SK-N-MC (cell line): ENCODE data around the gene PAFAH1B2.

Experiments used
- DNase-seq: peaks from one replicate; pipeline ENCODE4 v3.0.0-alpha.2; 2011; ENCODE audit warnings: low read depth, low spot score
- H3K27ac ChIP-seq: fragments of 200-600 bp; sonication (generic); 2 replicates; pipeline ENCODE4 v1.5.1; 2016; ENCODE audit warnings: mixed run types
- H3K36me3 ChIP-seq: fragments of 200-600 bp; sonication (generic); 2 replicates; pipeline ENCODE4 v1.6.1; 2017; ENCODE audit warnings: antibody characterized with exemption, low read length, mixed read lengths; ENCODE audit not compliant: insufficient read depth
- H3K4me3 ChIP-seq: fragments of 200-600 bp; sonication (generic); 2 replicates; pipeline ENCODE4 v1.5.1; 2016
- H3K9ac ChIP-seq: fragments of 200-600 bp; sonication (generic); 2 replicates; pipeline ENCODE4 v1.8.0; 2017; ENCODE audit warnings: mixed run types, mixed read lengths; ENCODE audit not compliant: insufficient read length
- H3K9me3 ChIP-seq: fragments of 200-600 bp; sonication (generic); 2 replicates; pipeline ENCODE4 v1.6.1; 2017; ENCODE audit warnings: low read depth, mild to moderate bottlenecking, antibody characterized with exemption, low read length, moderate library complexity, mixed read lengths
- EZH2 ChIP-seq: fragments of 200-600 bp; sonication (generic); IDR thresholded peaks from one replicate; pipeline ENCODE4 v1.6.1; 2017; ENCODE audit warnings: antibody characterized with exemption
- FOXP2 ChIP-seq: optimal IDR thresholded peaks from 2 replicates; pipeline ENCODE3; 2011; ENCODE audit warnings: mild to moderate bottlenecking, moderate library complexity; ENCODE audit not compliant: insufficient read depth; ENCODE audit errors: extremely low read length, control extremely low read depth
- POLR2AphosphoS5 ChIP-seq: IDR thresholded peaks from 2 replicates; pipeline ENCODE4 v1.6.1; 2012; ENCODE audit warnings: mild to moderate bottlenecking, low read depth, low read length, borderline replicate concordance

The PAFAH1B2 gene

GRCh38 chr11:117219995-117220394, 75.9 kb downstream of the PAFAH1B2 start:
- no peak overlapping the region for H3K27ac ChIP-seq

GRCh38 chr11:117220568-117220967, 76.5 kb downstream of the PAFAH1B2 start:
- TF ChIP-seq FOXP2 (no peak), EZH2 (no peak), POLR2AphosphoS5 (no peak)
- Histone ChIP-seq H3K9ac (no peak overlapping the region), H3K4me3 (no peak overlapping the region), H3K27ac (no peak overlapping the region), H3K36me3 (0 out of 2 replicates have a peak, but pooled peaks cover 3% of the 10 kb centered on the region), H3K9me3 (no peaks in the 10 kb centered on the region)
- no peak for DNase-seq

More at GRCh38 chr11:117219995-117220394, 75.9 kb downstream of the PAFAH1B2 start:
- H3K9ac ChIP-seq, result no peak overlapping the region
- H3K36me3 ChIP-seq, result 0 out of 2 replicates have a peak, but pooled peaks cover 3% of the 10 kb centered on the region
- H3K9me3 ChIP-seq, result no peaks in the 10 kb centered on the region
- no peak for DNase-seq
- TF ChIP-seq POLR2AphosphoS5, result no peak
- no peak for TF ChIP-seq EZH2
- no peak for TF ChIP-seq FOXP2
- H3K4me3 ChIP-seq, result no peak overlapping the region

GRCh38 chr11:117220999-117221774, 77.1 kb downstream of the PAFAH1B2 start:
- Histone ChIP-seq H3K27ac (no peak overlapping the region), H3K4me3 (no peak overlapping the region), H3K9ac (no peak overlapping the region), H3K9me3 (no peaks in the 10 kb centered on the region), H3K36me3 (0 out of 2 replicates have a peak, but pooled peaks cover 3% of the 10 kb centered on the region)
- no peak for DNase-seq
- TF ChIP-seq POLR2AphosphoS5 (no peak), EZH2 (no peak), FOXP2 (no peak)

- Histone ChIP-seq H3K9ac (no peak overlapping the region), H3K27ac (no peak overlapping the region), H3K36me3 (peaks cover 4% of the 10 kb centered on the region; the same call in 1 of the 2 replicates), H3K9me3 (no peaks in the 10 kb centered on the region), H3K4me3 (no peak overlapping the region)
- DNase-seq, result no peak
- TF ChIP-seq FOXP2 (no peak), EZH2 (no peak), POLR2AphosphoS5 (no peak)
These were observed 77.9 kb downstream of the PAFAH1B2 start for GRCh38 chr11:117221775-117222517.

GRCh38 chr11:117222991-117223740, 79.1 kb downstream of the PAFAH1B2 start:
- Histone ChIP-seq H3K36me3 (peaks cover 6% of the 10 kb centered on the region; the same call in 1 of the 2 replicates), H3K4me3 (no peak overlapping the region), H3K9ac (no peak overlapping the region), H3K9me3 (no peaks in the 10 kb centered on the region), H3K27ac (no peak overlapping the region)
- DNase-seq, result no peak
- no peak for TF ChIP-seq FOXP2
- no peak for TF ChIP-seq POLR2AphosphoS5
- no peak for TF ChIP-seq EZH2

- no peak for DNase-seq
- no peak for TF ChIP-seq EZH2
- no peak for TF ChIP-seq FOXP2
- no peak for TF ChIP-seq POLR2AphosphoS5
- peaks cover 3% of the 10 kb centered on the region; the same call in 1 of the 2 replicates for H3K36me3 ChIP-seq
These were observed 79.9 kb downstream of the PAFAH1B2 start for GRCh38 chr11:117223741-117224689.

GRCh38 chr11:117225553-117226170, 81.6 kb downstream of the PAFAH1B2 start:
- Histone ChIP-seq H3K9me3 (no peaks in the 10 kb centered on the region), H3K27ac (no peak overlapping the region), H3K9ac (no peak overlapping the region), H3K36me3 (peaks cover 3% of the 10 kb centered on the region; the same call in 1 of the 2 replicates), H3K4me3 (no peak overlapping the region)
- DNase-seq, result no peak
- TF ChIP-seq FOXP2 (no peak), EZH2 (no peak), POLR2AphosphoS5 (no peak)

More at GRCh38 chr11:117223741-117224689, 79.9 kb downstream of the PAFAH1B2 start:
- Histone ChIP-seq H3K27ac (no peak overlapping the region), H3K9ac (no peak overlapping the region), H3K4me3 (no peak overlapping the region), H3K9me3 (no peaks in the 10 kb centered on the region)
